Stimulated activated CD4-positive, alpha-beta T cell treated with anti-CD3 and anti-CD28 coated beads, TNF-alpha, amount 100 ng/mL, for 24 hours (primary cell): ENCODE measurements around the gene KIF5A.

Experiments
- DNase-seq, 3 experiments: peaks; one replicate each; pipeline ENCODE4 v3.0.0-alpha.2; 2020; ENCODE audit warnings: low read depth in 3 of 3

The KIF5A gene

DNA sequence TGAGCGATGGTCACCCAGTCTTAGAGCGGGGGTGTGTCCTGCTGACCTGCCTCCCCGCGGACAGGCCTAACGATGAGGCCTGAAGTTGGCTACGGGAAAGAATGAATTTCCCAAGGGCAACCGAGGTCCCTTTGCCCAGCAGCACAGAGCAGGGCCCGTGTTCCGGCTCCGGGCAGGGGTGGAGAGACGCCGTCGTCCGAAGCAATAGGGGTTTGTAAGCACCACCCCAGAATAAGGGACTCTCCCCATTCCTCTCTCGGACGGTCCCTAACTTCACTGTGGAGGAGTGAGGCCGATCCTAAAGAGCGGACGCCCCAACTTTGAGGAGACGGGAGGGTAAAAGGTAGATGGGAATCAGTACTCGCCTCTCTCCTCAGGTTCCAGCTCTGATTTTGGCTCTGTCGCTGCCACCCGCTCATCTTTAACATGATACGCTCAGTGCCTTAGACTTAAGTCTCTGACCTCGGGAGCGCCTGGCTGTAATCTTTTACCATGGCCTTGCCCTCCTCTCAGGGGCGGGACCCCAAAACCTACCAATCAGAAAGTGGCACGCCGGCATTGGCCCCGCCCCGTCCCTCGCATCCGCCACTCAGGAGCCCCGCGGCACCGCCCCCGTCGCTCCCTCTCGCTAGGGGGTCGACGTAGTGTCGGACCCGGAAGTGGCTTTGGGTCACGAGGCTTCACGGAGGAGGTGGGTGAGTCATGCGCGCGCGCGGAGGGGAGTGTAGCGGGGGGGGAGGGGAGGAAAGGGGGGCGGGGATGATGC is 29.6 kb upstream of the KIF5A start, which contains the start of gene DDIT3:
DDIT3 (minus strand) TSS at position 462 of the 766 bp plus-strand sequence. CDS start 3,108 bp downstream, outside the sequence.
- DNase-seq = peak; percentile 99 to 100 (median 99)

DNA sequence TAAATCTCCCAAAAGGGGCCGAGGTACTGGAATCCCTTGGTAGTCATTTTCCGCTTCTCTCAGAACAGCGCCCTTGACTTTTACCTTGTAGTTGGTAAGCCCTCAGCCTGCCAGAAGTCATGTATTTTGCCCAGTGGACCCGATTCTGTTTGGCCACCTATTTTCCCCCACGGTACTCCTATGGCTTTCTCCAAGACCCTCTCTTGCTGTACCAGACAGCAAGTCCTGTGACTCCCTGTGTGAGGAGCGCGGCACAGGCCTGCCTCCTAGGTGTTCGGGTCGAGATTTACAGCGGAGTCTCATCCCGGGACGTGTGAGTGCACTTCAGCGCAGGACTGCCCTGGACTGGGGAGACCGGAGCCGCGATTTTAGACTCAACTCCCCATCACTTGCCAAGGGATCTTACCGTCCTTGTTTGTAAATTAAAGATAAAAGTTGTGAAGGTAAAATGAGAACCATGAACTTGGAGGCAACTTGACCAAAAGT is 28.3 kb upstream of the KIF5A start:
- no peak for DNase-seq

DNA sequence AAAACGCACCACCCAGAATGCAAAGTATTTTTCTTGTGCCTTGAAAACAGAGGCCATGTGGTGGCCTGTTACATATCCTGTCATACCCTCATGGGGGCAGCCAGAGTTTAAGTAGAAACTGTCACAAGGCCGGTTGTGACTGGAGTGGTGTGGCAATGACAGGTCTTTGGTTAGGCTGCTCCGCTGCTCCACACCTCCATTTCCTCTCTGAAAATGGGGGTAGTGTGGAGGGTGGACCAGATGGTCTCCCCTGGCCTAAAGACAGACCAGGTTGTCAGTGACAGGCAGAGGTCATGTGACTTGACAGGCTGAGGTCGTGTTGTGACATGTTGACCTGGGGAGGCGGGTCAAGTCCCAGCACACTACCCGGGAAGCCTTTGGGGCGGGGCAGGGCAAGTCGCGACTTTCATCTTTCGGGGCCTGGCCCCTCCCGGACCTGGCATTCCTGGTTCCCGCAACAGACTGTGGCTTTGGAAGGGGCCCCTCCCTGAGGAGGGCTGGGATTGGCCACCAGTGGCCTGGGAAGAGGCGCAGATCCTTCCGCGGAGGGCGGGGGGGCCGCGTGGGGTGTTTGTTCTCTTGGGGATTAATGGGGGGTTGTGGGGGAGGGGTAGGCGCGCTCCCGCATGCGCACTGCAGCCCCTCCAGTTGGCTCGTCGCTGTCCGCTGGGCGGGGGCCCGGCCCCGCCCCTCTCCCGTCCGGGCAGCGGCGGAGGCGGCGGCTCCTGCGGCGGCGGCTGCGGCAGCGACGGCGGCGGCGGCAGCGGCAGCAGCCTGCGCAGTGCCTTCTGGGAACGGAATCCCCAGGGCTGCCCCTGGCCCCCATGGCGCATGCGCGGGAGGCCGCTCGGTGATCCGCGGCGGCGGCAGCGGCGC is 27.6 kb upstream of the KIF5A start, which contains the start of gene MBD6:
MBD6 (plus strand) TSS at position 814 of the 876 bp plus-strand sequence. CDS start 1,480 bp downstream, outside the sequence.
- DNase-seq = peak; percentile 76 to 86 (median 77)

DNA sequence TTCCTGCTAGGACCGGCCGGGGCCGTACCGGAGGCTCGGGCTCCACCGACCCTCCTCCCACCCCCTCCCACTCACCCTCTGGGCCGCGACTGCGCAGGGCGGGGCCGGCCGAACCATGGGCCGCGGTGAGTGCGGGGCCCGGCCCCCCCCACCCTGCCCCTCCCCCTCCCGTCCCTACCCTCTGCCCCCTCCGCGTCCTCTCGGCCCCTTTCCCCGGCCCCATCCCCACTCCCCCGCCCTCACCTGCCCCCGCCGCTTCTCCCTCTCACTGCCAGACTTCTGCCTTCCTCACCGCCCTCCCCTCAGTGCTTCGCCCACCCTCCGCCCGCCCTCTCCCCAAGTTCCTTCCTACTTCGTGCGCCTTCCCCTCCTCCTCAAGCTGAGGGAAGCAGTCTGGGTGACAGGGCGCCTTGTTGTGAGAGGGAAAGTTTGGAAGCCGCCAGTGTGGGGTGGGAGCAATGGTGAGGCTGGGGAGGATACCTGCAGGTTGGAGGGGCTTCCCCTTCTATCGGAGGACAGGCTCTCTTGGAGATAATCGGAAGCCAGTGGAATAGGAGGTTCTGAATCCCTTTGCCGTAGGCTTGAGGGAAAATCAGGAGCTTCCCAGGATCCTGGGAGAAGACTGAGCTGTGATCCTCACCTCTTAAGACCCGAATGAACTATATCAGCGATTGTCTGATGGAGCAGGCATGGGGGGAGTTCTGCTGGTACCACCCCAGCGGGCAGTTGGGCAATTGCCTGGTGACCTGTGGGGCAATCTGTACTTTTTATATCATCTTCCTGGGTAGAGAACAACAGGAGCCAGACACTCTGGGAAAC is 26.7 kb upstream of the KIF5A start:
- DNase-seq = no peak

DNA sequence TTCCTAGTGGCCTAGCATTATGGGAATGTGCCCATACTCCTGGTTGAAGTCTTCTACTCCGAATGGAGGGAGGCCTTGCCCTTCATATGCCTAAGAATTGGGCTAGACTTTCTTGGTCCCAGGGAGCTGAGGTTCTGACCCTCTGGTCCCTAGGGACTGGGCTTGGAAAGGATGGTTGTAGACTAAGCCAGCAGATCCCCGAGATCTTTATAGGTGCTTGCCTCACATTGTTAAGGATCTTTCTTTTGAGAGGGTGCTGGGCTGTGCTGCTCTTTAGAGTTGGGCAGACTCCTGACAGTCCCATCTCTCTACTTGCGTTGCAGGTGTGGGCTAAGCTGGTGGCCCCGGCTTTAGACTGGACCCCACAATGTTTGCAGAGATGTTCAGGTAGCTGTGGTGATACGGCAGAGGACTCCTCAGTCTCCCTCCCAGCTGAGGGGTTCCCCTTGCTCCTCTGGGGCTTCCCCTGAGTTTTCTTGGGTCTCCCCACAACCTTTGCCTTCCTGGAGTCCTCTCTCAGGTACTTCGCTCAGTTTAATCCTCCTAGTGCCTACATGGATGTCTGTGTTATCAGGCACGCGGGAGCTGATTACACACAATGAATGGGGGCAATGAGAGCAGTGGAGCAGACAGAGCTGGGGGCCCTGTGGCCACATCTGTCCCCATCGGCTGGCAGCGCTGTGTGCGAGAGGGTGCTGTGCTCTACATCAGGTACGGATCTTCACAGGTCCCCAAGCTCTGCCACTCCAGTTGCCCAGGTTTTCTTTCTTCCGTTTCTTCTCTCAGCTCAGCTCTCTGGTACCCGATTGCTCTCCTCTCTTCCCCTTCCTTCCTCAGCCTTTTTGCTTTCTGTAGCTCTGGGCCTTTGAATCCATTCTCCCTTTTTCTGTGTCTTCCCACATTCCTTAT is 25.9 kb upstream of the KIF5A start:
- DNase-seq = no peak

DNA sequence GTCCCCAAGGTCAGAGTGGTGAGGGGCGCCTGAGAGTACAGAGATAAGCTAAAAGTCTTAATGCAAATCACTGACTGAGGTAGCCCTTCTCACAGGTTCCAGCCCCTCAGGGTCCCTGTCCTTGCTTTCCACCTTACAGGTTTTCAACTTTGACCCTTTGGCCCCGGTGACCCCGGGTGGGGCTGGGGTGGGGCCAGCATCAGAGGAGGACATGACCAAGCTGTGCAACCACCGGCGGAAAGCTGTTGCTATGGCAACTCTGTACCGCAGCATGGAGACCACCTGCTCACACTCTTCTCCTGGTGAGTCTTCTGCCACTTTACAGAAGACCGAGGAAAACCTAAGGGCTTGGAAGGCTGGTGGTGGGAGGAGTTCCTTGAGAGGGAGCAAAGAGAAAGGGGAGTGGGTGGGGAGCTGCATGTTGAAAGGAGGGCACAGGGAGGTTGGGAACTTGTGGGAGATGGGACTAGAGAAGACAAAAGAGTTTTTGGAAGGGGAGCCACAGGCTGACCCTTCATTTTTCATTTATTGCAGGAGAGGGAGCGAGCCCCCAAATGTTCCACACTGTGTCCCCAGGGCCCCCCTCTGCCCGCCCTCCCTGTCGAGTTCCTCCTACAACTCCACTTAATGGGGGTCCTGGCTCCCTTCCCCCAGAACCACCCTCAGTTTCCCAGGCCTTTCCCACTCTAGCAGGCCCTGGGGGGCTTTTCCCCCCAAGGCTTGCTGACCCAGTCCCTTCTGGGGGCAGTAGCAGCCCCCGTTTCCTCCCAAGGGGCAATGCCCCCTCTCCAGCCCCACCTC is 24.8 kb upstream of the KIF5A start:
- no peak for DNase-seq

DNA sequence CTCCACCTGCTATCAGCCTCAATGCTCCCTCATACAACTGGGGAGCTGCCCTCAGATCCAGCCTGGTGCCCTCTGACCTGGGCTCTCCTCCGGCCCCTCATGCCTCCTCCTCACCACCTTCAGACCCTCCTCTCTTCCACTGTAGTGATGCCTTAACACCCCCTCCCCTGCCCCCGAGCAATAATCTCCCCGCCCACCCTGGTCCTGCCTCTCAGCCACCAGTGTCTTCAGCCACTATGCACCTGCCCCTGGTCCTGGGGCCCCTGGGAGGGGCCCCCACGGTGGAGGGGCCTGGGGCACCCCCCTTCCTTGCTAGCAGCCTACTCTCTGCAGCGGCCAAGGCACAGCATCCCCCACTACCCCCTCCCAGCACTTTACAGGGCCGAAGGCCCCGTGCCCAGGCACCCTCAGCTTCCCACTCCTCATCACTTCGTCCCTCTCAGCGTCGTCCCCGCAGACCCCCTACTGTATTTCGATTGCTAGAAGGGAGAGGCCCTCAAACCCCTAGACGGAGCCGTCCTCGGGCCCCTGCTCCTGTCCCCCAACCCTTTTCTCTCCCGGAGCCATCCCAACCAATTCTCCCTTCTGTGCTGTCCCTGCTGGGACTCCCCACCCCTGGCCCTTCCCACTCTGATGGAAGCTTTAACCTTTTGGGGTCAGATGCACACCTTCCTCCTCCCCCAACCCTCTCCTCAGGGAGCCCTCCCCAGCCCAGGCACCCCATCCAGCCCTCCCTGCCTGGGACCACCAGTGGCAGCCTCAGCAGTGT is 24.0 kb upstream of the KIF5A start:
- no peak for DNase-seq

DNA sequence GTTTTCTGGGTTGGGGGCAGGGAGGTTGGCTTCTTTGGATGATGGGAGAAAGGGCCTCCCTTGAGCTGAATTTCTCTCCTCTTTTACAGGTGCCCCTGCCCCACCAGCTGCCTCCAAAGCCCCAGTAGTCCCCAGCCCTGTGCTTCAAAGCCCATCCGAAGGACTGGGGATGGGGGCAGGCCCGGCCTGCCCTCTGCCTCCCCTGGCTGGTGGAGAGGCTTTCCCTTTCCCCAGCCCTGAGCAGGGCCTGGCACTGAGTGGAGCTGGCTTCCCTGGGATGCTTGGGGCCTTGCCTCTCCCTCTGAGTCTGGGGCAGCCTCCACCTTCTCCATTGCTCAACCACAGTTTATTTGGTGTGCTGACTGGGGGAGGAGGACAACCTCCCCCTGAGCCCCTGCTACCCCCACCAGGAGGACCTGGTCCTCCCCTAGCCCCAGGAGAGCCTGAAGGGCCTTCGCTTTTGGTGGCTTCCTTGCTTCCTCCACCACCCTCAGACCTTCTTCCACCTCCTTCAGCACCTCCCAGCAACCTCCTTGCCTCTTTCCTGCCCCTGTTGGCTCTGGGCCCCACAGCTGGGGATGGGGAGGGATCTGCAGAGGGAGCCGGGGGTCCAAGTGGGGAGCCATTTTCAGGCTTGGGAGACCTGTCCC is 23.2 kb upstream of the KIF5A start:
- no peak for DNase-seq

DNA sequence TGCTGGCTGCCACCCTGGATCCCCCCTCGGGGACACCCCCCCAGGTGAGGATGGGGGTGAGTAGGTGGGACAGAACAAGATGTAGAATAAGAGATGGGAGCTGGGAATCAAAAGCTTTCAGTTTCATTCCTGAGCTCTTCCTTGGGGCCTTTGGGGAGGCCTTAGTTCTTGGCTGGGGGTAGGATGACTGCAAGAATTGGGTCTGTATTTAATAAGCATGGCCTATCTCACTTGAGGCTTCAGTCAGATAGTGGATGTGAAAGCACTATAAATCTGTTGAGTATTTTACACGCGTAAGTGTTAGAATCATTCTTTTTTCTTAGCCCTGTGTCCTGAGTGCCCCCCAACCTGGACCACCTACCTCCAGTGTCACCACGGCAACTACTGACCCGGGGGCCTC is 22.7 kb upstream of the KIF5A start:
- no peak for DNase-seq

DNA sequence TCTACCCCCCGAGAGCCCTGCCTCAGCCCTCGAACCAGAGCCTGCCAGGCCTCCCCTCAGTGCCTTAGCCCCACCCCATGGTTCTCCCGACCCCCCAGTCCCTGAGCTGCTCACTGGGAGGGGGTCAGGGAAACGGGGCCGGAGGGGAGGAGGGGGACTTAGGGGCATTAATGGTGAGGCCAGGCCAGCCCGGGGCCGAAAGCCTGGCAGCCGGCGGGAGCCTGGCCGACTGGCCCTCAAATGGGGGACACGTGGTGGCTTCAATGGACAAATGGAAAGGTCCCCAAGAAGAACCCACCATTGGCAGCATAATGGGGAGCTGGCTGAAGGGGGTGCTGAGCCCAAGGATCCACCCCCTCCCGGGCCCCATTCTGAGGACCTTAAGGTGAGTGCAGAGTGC is 21.7 kb upstream of the KIF5A start:
- no peak for DNase-seq

DNA sequence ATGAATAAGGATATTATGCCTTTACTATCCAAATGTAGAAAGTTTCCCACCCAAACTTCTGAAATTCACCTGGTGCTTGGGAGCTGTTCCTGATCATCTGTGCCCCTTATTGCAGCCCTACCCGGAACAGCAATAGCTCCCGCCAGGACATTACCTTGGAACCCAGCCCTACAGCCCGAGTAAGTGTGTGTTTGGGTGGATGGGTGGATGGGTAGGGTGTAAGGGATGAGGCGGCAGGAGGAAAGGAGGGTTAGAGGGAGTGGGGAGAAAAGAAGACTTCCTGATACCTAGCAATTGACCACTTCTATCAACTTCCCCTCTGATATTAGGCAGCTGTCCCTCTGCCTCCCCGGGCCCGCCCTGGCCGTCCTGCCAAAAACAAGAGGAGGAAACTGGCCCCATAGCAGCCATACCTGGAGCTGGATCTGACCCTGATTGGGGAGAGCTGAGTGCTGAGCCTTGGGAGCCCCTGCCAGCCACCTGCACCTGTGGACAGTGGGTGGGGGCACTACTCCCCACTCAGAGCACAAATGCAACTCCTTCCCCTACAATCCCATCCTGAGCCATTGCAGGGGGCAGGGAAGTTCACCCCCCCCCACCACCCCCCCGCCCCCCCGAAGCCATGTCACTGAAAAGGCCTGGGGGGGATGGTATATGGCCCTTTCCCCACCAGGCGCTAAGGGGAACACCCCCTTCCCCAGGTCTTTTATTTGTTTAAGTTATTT is 20.9 kb upstream of the KIF5A start:
- DNase-seq = no peak

DNA sequence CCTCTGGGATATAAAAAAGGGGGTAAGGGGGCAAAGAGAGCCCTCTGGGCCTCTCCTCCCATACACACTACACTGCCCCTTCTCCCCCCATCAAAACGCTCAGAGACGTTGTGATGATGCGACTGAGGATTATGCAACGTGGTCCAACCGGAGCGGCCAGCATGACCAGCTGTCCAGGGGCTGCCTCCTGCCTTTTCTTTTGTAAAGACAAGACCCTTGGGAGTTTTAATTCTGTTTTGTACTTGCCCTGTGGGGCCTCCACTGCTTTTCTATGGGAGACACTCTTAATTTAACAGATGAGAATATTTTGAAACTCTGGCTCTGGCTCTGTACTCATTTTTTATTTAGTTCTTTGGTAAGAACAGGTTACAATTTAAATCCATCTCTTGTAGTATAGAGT is 20.0 kb upstream of the KIF5A start:
- DNase-seq = no peak

DNA sequence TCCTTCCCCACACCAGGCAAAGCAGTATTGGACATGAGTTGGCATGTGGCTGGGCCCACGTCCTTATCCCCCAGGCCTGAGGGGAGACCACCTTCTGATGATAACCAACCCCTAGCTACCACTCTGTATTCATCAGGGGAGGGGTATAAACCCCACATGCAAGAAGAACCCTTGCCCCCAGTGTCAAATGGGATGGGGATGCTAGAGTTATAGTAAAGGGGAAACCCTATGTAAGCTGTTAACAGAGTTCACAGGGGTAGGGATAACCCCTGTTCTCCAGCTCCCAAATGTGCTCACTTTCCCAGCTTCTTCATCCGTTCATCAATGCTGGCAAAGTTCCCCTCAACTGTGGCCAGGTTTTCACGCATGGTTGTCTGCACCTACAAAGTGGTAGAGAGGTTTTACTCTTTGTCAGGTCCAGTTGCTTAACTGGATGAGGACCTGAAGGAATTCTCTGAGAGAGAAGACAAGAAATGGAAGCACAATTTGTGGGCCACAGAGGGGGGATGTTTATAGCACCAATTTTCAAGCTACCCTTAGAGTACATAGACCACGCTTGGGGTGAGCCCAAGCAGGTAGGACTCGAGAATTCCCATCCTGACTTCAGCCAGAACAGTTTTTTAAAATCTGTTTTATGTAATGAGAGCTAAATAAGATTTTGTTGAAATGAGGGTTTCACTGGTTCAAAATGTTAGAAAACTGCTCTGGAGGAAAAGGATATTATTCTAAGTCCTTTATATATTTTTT is 19.3 kb upstream of the KIF5A start:
- no peak for DNase-seq

DNA sequence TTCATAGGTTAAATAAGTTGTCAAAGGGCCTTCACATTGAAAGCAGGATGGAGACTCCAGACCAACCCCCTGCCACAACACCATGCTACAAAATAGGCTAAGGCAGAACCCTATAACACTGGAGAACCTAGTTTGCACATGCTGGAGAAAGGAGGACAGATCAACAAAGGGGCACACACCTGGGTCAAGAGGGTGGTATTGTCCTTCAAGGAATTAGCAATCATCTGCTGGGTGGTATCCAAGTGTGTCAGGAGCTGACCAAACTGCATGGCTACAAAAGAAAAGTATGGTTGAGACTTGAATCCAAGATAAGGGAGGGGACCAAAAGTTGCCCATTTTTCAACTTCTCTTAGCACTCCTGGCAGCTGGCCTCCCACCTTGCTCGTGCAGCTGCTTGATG is 18.0 kb upstream of the KIF5A start:
- no peak for DNase-seq

DNA sequence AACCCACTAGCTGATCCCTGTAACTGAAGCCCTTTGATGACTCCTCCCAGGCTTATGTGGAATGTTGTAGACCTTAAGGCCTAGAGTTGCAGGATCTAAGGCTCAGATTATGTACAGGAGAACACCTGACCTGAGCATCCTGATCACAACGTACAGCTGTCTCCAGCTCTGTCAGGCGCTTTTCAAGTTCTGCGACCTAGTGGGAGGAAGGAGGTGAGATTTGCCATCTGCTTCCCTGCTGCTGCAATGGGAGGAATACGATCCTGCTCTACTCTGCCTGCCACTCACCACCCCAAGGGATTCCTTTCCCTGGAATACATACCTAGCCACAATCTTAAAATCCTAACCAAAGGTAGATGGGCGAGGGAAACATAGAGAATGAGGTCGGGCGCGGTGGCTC is 16.7 kb upstream of the KIF5A start:
- no peak for DNase-seq

DNA sequence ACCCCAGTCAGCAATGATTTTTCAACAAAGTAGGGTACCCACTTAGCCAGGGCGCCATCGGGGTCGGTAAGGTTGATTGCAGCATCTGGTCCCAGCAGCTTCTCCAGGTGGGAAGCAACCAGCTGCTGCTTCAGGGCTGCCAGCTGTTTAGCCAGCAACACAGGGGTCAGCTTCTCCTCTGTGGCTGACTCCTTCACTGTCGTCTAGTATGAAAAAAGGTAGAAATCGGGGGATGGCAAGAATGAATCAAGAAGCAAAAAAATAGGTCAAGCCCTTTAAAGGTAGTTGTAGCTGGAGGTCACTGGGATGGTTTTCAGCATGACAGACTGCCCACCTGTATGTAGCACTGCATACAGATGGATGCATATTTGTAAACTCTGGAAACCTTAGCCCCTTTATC is 15.6 kb upstream of the KIF5A start:
- no peak for DNase-seq

DNA sequence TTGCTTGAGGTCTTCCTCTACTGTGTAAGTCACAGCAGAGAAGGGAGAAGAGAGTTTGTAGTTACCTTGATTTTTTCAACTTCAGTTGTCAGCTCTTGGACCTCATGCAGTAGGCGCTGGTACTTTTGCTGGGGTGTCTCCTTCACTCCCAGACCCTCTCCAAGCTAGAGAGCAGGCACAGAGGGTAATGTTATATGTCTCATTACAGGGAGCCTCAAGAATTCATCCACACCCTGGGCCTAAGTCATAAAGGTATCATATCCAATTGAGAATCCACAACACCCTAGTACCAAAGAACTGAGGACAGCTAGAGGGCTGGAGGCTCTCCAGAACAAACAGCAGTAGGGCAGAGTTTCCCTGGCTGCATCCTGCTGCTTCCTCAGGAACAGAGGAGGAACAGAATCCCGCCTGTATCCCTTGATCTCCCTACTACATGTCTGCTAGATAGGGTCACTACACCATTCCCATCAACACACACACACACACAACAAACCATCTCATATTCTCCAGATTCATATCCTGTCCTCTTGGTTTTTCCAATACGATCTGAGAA is 14.8 kb upstream of the KIF5A start:
- no peak for DNase-seq
